Measurements from ENCODE around the gene DOK6. TPM values are rescaled to one million over a fixed set of nuclear protein-coding genes. Genes with fewer than 3 reads are reported as not detected.

The DOK6 gene
- total RNA-seq, 1 donor from 2014 or later = 0.43 TPM

DNA sequence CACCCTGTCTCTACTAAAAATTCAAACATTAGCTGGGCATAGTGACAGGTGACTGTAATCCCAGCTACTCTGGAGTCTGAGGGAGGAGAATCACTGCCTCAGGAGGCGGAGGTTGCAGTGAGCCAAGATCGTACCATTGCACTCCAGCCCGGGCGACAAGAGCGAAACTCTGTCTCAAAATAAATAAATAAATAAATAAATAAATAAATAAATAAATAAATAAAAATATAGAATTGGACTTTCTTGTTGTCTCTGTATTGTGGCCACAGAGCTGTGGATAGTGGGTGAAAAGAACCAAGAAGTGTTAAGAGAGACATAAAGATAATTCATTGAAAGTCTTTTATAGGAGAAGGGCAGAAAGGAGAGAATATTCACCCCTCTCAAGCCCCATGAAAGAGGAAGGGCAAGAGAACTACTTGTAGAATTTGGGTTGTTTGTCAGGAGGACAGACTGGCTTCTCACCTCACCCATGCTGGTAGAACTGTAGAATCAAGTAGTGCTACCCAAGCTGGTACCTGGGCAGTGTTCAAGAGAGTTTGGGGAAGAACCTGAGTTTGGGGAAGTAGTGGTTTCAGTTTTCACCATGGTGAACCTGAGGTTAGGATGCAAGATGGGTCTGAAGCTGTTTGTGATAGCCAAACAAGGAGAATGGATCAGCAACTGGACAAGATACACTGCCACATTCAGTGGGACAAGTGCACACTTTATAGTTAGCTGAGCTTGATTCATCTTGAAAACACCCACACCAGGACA, 290.5 kb downstream of the DOK6 start:
- TF ChIP-seq EZH2phosphoT487 (IDR thresholded peaks at IDR 0.05) = no peak
- no peak for TF ChIP-seq EZH2 (IDR thresholded peaks at IDR 0.05)
- TF ChIP-seq, protein P1, sequence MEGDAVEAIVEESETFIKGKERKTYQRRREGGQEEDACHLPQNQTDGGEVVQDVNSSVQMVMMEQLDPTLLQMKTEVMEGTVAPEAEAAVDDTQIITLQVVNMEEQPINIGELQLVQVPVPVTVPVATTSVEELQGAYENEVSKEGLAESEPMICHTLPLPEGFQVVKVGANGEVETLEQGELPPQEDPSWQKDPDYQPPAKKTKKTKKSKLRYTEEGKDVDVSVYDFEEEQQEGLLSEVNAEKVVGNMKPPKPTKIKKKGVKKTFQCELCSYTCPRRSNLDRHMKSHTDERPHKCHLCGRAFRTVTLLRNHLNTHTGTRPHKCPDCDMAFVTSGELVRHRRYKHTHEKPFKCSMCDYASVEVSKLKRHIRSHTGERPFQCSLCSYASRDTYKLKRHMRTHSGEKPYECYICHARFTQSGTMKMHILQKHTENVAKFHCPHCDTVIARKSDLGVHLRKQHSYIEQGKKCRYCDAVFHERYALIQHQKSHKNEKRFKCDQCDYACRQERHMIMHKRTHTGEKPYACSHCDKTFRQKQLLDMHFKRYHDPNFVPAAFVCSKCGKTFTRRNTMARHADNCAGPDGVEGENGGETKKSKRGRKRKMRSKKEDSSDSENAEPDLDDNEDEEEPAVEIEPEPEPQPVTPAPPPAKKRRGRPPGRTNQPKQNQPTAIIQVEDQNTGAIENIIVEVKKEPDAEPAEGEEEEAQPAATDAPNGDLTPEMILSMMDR (IDR thresholded peaks at IDR 0.05) = no peak
- H3K4me3 Mint-ChIP-seq = no peak overlapping the region
- peaks cover 2% of the 10 kb centered on the region for H3K36me3 Mint-ChIP-seq
- Histone ChIP-seq H4K20me1 (ENCODE audit: low read depth) (no peaks in the 10 kb centered on the region), H3K4me2 (no peak overlapping the region), H3K4me1 (no peaks in the 10 kb centered on the region), H3K27ac (no peak overlapping the region), H3K79me2 (ENCODE audit: low read depth) (no peaks in the 10 kb centered on the region), H3K9ac (no peak overlapping the region), H3K27me3 (no peaks in the 10 kb centered on the region), H3K9me3 (ENCODE audit: low read depth) (no peaks in the 10 kb centered on the region), H3K4me3 (no peak overlapping the region), H2AFZ (replicated peaks) (no peak overlapping the region), H3K36me3 (no peaks in the 10 kb centered on the region), H3F3A (ENCODE audit: low read depth) (no peaks in the 10 kb centered on the region)
- H3K27me3 Mint-ChIP-seq (ENCODE audit: insufficient read depth, low read depth) = peaks cover 3% of the 10 kb centered on the region
- no peak for DNase-seq (ENCODE audit: low spot score)
- peaks cover 3% of the 10 kb centered on the region for H3K9me3 Mint-ChIP-seq
- H3K27ac Mint-ChIP-seq = no peak overlapping the region
- H3K4me1 Mint-ChIP-seq = no peaks in the 10 kb centered on the region

DNA sequence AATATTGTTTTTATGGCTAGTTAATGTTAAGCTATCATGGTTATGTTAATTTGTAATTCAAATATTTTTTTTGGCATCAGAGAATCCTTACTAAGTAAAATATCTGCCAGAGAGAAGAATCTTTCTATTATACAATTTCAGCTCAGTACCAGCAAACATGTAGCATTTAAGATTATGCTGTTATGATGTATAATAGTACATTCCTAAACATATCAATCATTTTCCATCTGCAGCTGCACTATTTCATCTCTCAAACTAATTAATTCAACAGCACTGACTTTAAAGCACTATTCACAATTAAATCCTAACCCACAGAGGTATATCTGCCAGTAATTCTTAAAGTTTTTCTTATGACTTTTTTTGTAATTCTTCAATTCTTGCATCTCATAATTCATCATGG, 296.4 kb downstream of the DOK6 start:
- Histone ChIP-seq H3F3A (ENCODE audit: low read depth) (no peaks in the 10 kb centered on the region), H3K4me1 (no peaks in the 10 kb centered on the region), H3K4me3 (no peak overlapping the region), H3K27ac (no peak overlapping the region), H3K36me3 (no peaks in the 10 kb centered on the region), H3K27me3 (no peaks in the 10 kb centered on the region), H4K20me1 (ENCODE audit: low read depth) (no peaks in the 10 kb centered on the region), H3K9me3 (ENCODE audit: low read depth) (no peaks in the 10 kb centered on the region), H3K9ac (no peak overlapping the region), H2AFZ (replicated peaks) (no peak overlapping the region), H3K79me2 (ENCODE audit: low read depth) (no peaks in the 10 kb centered on the region), H3K4me2 (no peak overlapping the region)
- H3K4me3 Mint-ChIP-seq = no peak overlapping the region
- no peaks in the 10 kb centered on the region for H3K4me1 Mint-ChIP-seq
- no peak for DNase-seq (ENCODE audit: low spot score)
- H3K36me3 Mint-ChIP-seq = peaks cover 6% of the 10 kb centered on the region
- no peak overlapping the region for H3K27ac Mint-ChIP-seq
- peaks cover 3% of the 10 kb centered on the region for H3K9me3 Mint-ChIP-seq
- H3K27me3 Mint-ChIP-seq (ENCODE audit: insufficient read depth, low read depth) = peaks cover 1% of the 10 kb centered on the region
- TF ChIP-seq EZH2 (IDR thresholded peaks at IDR 0.05) (no peak), EZH2phosphoT487 (IDR thresholded peaks at IDR 0.05) (no peak)
- TF ChIP-seq, protein P1 (IDR thresholded peaks at IDR 0.05) = no peak

DNA sequence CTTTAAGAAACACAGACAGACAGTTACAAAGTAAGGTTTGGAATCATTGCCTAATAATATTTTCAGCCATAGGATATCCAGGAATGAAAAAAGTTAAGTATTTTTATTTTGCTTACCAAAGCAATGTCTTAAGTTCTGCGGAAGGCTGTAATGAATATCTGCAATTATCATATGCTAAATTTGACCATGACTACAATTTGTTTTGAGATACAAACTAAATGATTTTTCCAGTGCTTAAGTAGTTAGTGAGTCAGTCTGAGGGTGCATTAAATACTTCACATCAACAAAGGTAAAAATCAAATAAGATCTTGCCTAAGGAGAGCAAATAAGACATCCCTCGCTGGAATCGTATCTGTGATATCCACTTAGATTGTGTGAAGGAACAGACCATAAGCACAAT, 297.0 kb downstream of the DOK6 start:
- no peaks in the 10 kb centered on the region for H3K4me1 ChIP-seq
- Mint-ChIP-seq H3K4me1 (no peaks in the 10 kb centered on the region), H3K4me3 (no peak overlapping the region), H3K36me3 (peaks cover 6% of the 10 kb centered on the region), H3K27me3 (ENCODE audit: insufficient read depth, low read depth) (no peaks in the 10 kb centered on the region), H3K27ac (no peak overlapping the region), H3K9me3 (peaks cover 3% of the 10 kb centered on the region)
- no peak overlapping the region for H3K4me2 ChIP-seq
- H3K36me3 ChIP-seq = no peaks in the 10 kb centered on the region
- no peak overlapping the region for H3K27ac ChIP-seq
- H3K9ac ChIP-seq = no peak overlapping the region
- H3K27me3 ChIP-seq = no peaks in the 10 kb centered on the region
- no peak overlapping the region for H2AFZ ChIP-seq (replicated peaks)
- H4K20me1 ChIP-seq (ENCODE audit: low read depth) = no peaks in the 10 kb centered on the region
- no peak overlapping the region for H3K4me3 ChIP-seq
- no peak for DNase-seq (ENCODE audit: low spot score)
- no peaks in the 10 kb centered on the region for H3F3A ChIP-seq (ENCODE audit: low read depth)
- H3K9me3 ChIP-seq (ENCODE audit: low read depth) = no peaks in the 10 kb centered on the region
- TF ChIP-seq, protein P1 (IDR thresholded peaks at IDR 0.05) = no peak
- no peak for TF ChIP-seq EZH2 (IDR thresholded peaks at IDR 0.05)
- no peak for TF ChIP-seq EZH2phosphoT487 (IDR thresholded peaks at IDR 0.05)
- H3K79me2 ChIP-seq (ENCODE audit: low read depth) = no peaks in the 10 kb centered on the region
